Measurements from ENCODE around the gene CKMT1A.
"Not testable (repeated sequence)": the region's sequence is repeated elsewhere in the genome, so short reads cannot be mapped to it uniquely, and the experiment has no call there.

Gene CKMT1A

GRCh38 chr15:43693148-43694022, at the start of gene CKMT1A:
Gene CKMT1A (plus strand): TSS chr15:43693859. CDS start chr15:43694051, 192 bp downstream.
- H3K36me3 Mint-ChIP-seq, H3K9me3 Mint-ChIP-seq, DNase-seq, H3K27ac Mint-ChIP-seq, CTCF ChIA-PET, H3K4me3 Mint-ChIP-seq, H3K4me1 Mint-ChIP-seq: not testable (repeated sequence)
- peaks cover 10% of the 10 kb centered on the region for H3K27me3 Mint-ChIP-seq

- Mint-ChIP-seq H3K27me3 (no peaks in the 10 kb centered on the region), H3K4me3 (no peak within 1 kb of the TSS), H3K36me3 (peaks cover 6% of the 10 kb centered on the region), H3K9me3 (no peaks in the 10 kb centered on the region), H3K4me1 (no peaks in the 10 kb centered on the region), H3K27ac (no peak within 1 kb of the TSS)
- CTCF ChIA-PET = no interaction called here
- no peak for DNase-seq
Observed at GRCh38 chr15:43648649-43649429, 44.8 kb upstream of the CKMT1A start, which contains the start of gene CATSPER2. Gene CATSPER2 (minus strand): TSS chr15:43648844. CDS start chr15:43648061, 783 bp downstream.

GRCh38 chr15:43649430-43649926, 44.2 kb upstream of the CKMT1A start:
- not testable (repeated sequence) for H3K27ac Mint-ChIP-seq

GRCh38 chr15:43659727-43660126, 33.9 kb upstream of the CKMT1A start:
- DNase-seq, CTCF ChIA-PET, H3K4me1 Mint-ChIP-seq, H3K9me3 Mint-ChIP-seq, H3K36me3 Mint-ChIP-seq, H3K27ac Mint-ChIP-seq, H3K4me3 Mint-ChIP-seq, H3K27me3 Mint-ChIP-seq: not testable (repeated sequence)

More at GRCh38 chr15:43649430-43649926, 44.2 kb upstream of the CKMT1A start:
- H3K4me3 Mint-ChIP-seq, H3K9me3 Mint-ChIP-seq, DNase-seq, H3K27me3 Mint-ChIP-seq, H3K4me1 Mint-ChIP-seq, H3K36me3 Mint-ChIP-seq, CTCF ChIA-PET: not testable (repeated sequence)

- H3K9me3 Mint-ChIP-seq, H3K4me3 Mint-ChIP-seq, H3K4me1 Mint-ChIP-seq, CTCF ChIA-PET, H3K27ac Mint-ChIP-seq, H3K36me3 Mint-ChIP-seq, DNase-seq, H3K27me3 Mint-ChIP-seq: not testable (repeated sequence)
Observed at GRCh38 chr15:43662293-43662692, 31.4 kb upstream of the CKMT1A start.

- H3K36me3 Mint-ChIP-seq, DNase-seq, H3K27me3 Mint-ChIP-seq, H3K4me1 Mint-ChIP-seq, H3K9me3 Mint-ChIP-seq, H3K4me3 Mint-ChIP-seq, H3K27ac Mint-ChIP-seq, CTCF ChIA-PET: not testable (repeated sequence)
Observed at GRCh38 chr15:43663333-43663732, 30.3 kb upstream of the CKMT1A start.

- DNase-seq, H3K9me3 Mint-ChIP-seq, H3K4me3 Mint-ChIP-seq, H3K27me3 Mint-ChIP-seq, H3K4me1 Mint-ChIP-seq, H3K27ac Mint-ChIP-seq, H3K36me3 Mint-ChIP-seq, CTCF ChIA-PET: not testable (repeated sequence)
Observed at GRCh38 chr15:43666177-43666576, 27.5 kb upstream of the CKMT1A start.

GRCh38 chr15:43674175-43674574, 19.5 kb upstream of the CKMT1A start:
- H3K36me3 Mint-ChIP-seq, H3K4me3 Mint-ChIP-seq, H3K27ac Mint-ChIP-seq, CTCF ChIA-PET, H3K27me3 Mint-ChIP-seq, H3K4me1 Mint-ChIP-seq, H3K9me3 Mint-ChIP-seq, DNase-seq: not testable (repeated sequence)

GRCh38 chr15:43689604-43690301, 3.9 kb upstream of the CKMT1A start:
- DNase-seq, H3K4me1 Mint-ChIP-seq, H3K27ac Mint-ChIP-seq, H3K9me3 Mint-ChIP-seq, H3K36me3 Mint-ChIP-seq, CTCF ChIA-PET, H3K27me3 Mint-ChIP-seq, H3K4me3 Mint-ChIP-seq: not testable (repeated sequence)

- CTCF ChIA-PET, H3K9me3 Mint-ChIP-seq, DNase-seq, H3K27ac Mint-ChIP-seq, H3K36me3 Mint-ChIP-seq, H3K4me3 Mint-ChIP-seq, H3K4me1 Mint-ChIP-seq, H3K27me3 Mint-ChIP-seq: not testable (repeated sequence)
Observed at GRCh38 chr15:43692679-43693078, 980 bp upstream of the CKMT1A start.

GRCh38 chr15:43702174-43702573, 8.5 kb downstream of the CKMT1A start:
- Mint-ChIP-seq H3K4me1 (no peaks in the 10 kb centered on the region), H3K36me3 (no peaks in the 10 kb centered on the region), H3K4me3 (no peak overlapping the region), H3K27me3 (peaks cover 26% of the 10 kb centered on the region), H3K9me3 (no peaks in the 10 kb centered on the region), H3K27ac (no peak overlapping the region)
- no peak for DNase-seq
- CTCF ChIA-PET = no interaction called here

GRCh38 chr15:43702701-43703424, 9.2 kb downstream of the CKMT1A start:
- Mint-ChIP-seq H3K4me1 (no peaks in the 10 kb centered on the region), H3K4me3 (no peak overlapping the region), H3K27ac (no peak overlapping the region), H3K36me3 (no peaks in the 10 kb centered on the region), H3K9me3 (no peaks in the 10 kb centered on the region), H3K27me3 (peaks cover 23% of the 10 kb centered on the region)
- no peak for DNase-seq
- CTCF ChIA-PET = no interaction called here

- H3K27me3 Mint-ChIP-seq, CTCF ChIA-PET, DNase-seq: not testable (repeated sequence)
Observed at GRCh38 chr15:43710431-43711131, 16.9 kb downstream of the CKMT1A start.

More at GRCh38 chr15:43710431-43711131, 16.9 kb downstream of the CKMT1A start:
- H3K9me3 Mint-ChIP-seq, H3K27ac Mint-ChIP-seq, H3K4me3 Mint-ChIP-seq, H3K36me3 Mint-ChIP-seq, H3K4me1 Mint-ChIP-seq: not testable (repeated sequence)
